GM20000 (cell line): ENCODE data around the gene GPR26.

ENCODE experiments used
- DNase-seq: peaks from one replicate; pipeline ENCODE4 v3.0.0; 2012; ENCODE audit warnings: low spot score
- TF ChIP-seq, protein P1 (sequence below): IDR thresholded peaks from 2 replicates; pipeline ENCODE4 v1.5.1; 2012; ENCODE audit warnings: mild to moderate bottlenecking, control low read depth; ENCODE audit errors: extremely low read depth, missing control alignments

The GPR26 gene

GRCh38 chr10:123669886-123670285 lies 3.7 kb downstream of the GPR26 start:
- DNase-seq, result no peak
- TF ChIP-seq, protein P1, sequence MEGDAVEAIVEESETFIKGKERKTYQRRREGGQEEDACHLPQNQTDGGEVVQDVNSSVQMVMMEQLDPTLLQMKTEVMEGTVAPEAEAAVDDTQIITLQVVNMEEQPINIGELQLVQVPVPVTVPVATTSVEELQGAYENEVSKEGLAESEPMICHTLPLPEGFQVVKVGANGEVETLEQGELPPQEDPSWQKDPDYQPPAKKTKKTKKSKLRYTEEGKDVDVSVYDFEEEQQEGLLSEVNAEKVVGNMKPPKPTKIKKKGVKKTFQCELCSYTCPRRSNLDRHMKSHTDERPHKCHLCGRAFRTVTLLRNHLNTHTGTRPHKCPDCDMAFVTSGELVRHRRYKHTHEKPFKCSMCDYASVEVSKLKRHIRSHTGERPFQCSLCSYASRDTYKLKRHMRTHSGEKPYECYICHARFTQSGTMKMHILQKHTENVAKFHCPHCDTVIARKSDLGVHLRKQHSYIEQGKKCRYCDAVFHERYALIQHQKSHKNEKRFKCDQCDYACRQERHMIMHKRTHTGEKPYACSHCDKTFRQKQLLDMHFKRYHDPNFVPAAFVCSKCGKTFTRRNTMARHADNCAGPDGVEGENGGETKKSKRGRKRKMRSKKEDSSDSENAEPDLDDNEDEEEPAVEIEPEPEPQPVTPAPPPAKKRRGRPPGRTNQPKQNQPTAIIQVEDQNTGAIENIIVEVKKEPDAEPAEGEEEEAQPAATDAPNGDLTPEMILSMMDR, result no peak

GRCh38 chr10:123673198-123673597 lies 7.0 kb downstream of the GPR26 start:
- no peak for DNase-seq
- TF ChIP-seq, protein P1, result no peak

- TF ChIP-seq, protein P1, result no peak
- no peak for DNase-seq
These were observed 8.6 kb downstream of the GPR26 start for GRCh38 chr10:123674741-123675140.

GRCh38 chr10:123675811-123676210 lies 9.7 kb downstream of the GPR26 start:
- TF ChIP-seq, protein P1, result no peak
- no peak for DNase-seq

GRCh38 chr10:123677556-123677955 lies 11.4 kb downstream of the GPR26 start:
- DNase-seq, result no peak
- TF ChIP-seq, protein P1, result no peak

- TF ChIP-seq, protein P1, result no peak
- no peak for DNase-seq
These were observed 12.2 kb downstream of the GPR26 start for GRCh38 chr10:123678376-123678775.

- TF ChIP-seq, protein P1, result no peak
- DNase-seq, result no peak
These were observed 15.1 kb downstream of the GPR26 start for GRCh38 chr10:123681285-123681684.
